Limb (tissue), 2 donors: ENCODE results near the gene FAT2.

ENCODE experiments used
- DNase-seq, 2 donors: peaks; one replicate each; pipeline ENCODE4 v3.0.0-alpha.2; 2016; ENCODE audit errors: extremely low spot score in 2 of 2

Gene FAT2

GRCh38 chr5:151555760-151556576 lies 35.2 kb downstream of the FAT2 start:
- no peak for DNase-seq

GRCh38 chr5:151553695-151554094 lies 37.4 kb downstream of the FAT2 start:
- no peak for DNase-seq

DNA sequence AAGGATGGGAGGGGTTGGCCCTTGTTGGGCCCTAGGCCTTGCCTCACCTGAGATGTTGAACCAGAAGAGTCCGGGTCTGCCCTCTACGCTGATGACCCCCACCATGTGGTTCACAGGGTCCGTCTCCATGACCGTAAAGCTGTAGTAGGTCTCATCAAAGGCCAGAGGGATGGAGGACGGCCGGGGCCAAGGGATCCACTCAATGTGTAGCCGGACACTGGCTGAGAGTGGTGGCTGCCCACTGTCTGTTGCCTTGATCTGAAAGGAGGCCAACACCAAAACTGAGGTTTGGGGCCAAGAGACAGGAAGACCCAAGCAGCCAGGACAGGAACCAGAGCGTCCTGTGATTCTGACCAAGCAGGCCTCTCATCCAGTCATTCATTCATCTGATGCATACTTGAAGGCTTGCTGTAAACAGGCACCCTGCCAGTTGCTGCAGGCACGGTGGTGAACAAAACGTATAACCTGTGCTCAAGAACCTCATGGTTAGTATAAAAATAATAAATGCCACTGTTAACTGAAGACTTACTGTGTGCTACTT lies 37.9 kb downstream of the FAT2 start:
- DNase-seq = no peak

DNA sequence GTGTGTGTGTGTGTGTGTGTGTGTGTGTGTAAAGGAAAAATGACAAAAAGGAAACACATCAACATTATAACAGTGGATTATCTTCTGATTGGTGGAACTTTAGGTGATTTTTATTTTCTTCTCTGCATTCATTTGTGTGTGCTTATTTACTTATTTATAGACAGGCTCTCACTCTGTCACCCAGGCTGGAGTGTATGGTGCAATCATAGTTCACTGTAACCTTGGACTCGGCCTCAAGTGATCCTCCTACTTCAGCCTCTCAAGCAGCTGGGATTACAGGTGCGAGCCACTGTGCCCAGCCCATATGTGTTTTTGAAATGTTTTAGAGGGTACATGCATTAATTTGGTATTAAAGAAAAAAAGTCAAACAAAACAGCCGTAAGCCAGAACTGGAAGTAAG lies 39.1 kb downstream of the FAT2 start:
- DNase-seq = no peak

DNA sequence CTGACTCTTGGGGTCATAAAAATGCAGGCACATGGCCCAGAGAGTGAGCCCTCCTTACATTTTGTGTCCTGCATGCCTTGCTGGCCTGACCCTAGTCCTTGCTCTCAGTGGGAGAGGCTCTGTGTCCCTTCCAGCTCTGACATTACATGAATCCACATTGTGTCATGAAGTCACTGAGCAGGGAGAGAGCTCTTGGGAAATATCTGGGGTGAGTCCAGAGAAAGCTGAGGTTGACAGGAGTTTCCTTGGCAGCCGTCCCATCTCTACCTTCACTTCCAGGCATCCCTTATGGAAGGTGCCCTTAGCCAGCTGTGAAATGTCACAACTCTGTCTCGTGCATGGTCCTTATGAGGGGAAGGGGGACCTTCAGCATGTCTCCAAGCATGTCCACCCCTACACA lies 41.0 kb downstream of the FAT2 start:
- no peak for DNase-seq

DNA sequence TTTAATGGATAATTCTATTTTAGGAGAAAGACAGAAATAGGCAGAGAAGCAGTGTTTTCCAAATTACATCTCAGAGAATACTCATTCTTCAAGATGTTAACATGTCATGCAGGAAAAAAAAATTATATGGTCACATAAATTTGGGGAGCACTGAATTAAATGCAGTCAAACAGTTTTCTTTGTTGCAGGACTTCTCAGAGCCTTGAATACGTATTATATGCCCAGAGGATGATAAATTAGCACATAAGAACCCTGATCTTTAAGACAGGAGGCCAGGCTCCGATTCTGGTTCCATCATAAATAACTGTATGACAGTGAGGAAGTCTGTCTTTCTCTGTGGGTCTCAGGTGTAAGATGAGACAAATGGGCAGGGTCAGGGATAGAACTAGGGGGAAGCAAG lies 41.4 kb downstream of the FAT2 start:
- DNase-seq = no peak

- no peak for DNase-seq
Observed at GRCh38 chr5:151547364-151547763, 43.8 kb downstream of the FAT2 start.

- no peak for DNase-seq
Observed at GRCh38 chr5:151541571-151541970, 49.6 kb downstream of the FAT2 start.
